Panc1 (cell line): ENCODE measurements around the gene SLC6A12.

Source experiments
- POLR2AphosphoS5 ChIP-seq: IDR thresholded peaks from 2 replicates; pipeline ENCODE4 v1.6.1; 2012; ENCODE audit warnings: mild to moderate bottlenecking, low read depth, low read length, moderate library complexity
- SIN3A ChIP-seq: IDR thresholded peaks from 2 replicates; pipeline ENCODE4 v1.6.1; 2012; ENCODE audit warnings: low read depth, mild to moderate bottlenecking, low read length, moderate library complexity, borderline replicate concordance; ENCODE audit not compliant: insufficient read depth
- TF ChIP-seq, protein P1 (sequence below): fragments of 450-650 bp; IDR thresholded peaks from 2 replicates; pipeline ENCODE4 v1.5.1; 2017; ENCODE audit warnings: mild to moderate bottlenecking
- TF ChIP-seq, protein P2 (sequence below), 2 experiments: IDR thresholded peaks; 2 replicates each; pipeline ENCODE4 v1.6.1; 2011 to 2012; ENCODE audit warnings: low read depth in 2 of 2, control low read depth in 1 of 2, low read length in 1 of 2, mild to moderate bottlenecking in 1 of 2, moderate library complexity in 1 of 2; ENCODE audit not compliant: insufficient read depth in 1 of 2

DNA sequence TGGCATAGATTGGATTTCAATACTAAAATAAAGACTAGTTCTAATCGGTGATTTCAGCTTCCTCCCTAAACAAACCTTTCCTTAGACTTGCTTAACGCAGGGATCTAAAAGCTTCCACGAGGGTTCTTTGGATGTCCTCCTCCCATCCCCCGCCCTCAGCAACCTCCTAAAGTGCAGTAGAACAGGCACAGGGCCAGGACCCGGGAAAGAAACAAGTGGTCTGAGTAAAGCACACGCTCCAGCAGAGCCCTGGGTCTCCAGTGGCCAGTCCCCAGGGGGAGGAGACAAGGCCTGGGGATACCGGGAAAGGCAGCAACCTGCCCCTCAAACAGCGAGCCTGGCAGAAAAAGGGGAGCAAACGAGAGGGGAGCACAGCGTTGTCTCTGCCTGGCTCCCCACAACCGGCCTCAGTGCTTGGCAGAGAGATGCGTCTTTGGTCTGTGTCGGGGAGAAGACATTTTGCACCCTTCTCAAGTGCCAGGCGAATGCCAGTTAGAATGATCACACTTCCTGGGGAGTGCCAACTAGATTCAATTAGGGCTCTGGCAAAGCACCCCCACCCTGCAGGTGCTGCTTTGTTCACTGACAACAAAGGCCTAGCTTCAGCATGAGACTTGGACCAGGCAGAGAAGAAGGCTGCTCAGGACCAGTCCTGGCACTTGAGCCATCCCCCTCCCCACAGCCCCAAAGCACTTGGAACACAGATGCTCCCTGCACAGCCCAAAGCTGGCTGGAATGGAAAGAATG lies 17.1 kb upstream of the SLC6A12 start:
- TF ChIP-seq, protein P1, sequence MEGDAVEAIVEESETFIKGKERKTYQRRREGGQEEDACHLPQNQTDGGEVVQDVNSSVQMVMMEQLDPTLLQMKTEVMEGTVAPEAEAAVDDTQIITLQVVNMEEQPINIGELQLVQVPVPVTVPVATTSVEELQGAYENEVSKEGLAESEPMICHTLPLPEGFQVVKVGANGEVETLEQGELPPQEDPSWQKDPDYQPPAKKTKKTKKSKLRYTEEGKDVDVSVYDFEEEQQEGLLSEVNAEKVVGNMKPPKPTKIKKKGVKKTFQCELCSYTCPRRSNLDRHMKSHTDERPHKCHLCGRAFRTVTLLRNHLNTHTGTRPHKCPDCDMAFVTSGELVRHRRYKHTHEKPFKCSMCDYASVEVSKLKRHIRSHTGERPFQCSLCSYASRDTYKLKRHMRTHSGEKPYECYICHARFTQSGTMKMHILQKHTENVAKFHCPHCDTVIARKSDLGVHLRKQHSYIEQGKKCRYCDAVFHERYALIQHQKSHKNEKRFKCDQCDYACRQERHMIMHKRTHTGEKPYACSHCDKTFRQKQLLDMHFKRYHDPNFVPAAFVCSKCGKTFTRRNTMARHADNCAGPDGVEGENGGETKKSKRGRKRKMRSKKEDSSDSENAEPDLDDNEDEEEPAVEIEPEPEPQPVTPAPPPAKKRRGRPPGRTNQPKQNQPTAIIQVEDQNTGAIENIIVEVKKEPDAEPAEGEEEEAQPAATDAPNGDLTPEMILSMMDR: no peak
- TF ChIP-seq POLR2AphosphoS5 (no peak), SIN3A (no peak)
- TF ChIP-seq, protein P2, sequence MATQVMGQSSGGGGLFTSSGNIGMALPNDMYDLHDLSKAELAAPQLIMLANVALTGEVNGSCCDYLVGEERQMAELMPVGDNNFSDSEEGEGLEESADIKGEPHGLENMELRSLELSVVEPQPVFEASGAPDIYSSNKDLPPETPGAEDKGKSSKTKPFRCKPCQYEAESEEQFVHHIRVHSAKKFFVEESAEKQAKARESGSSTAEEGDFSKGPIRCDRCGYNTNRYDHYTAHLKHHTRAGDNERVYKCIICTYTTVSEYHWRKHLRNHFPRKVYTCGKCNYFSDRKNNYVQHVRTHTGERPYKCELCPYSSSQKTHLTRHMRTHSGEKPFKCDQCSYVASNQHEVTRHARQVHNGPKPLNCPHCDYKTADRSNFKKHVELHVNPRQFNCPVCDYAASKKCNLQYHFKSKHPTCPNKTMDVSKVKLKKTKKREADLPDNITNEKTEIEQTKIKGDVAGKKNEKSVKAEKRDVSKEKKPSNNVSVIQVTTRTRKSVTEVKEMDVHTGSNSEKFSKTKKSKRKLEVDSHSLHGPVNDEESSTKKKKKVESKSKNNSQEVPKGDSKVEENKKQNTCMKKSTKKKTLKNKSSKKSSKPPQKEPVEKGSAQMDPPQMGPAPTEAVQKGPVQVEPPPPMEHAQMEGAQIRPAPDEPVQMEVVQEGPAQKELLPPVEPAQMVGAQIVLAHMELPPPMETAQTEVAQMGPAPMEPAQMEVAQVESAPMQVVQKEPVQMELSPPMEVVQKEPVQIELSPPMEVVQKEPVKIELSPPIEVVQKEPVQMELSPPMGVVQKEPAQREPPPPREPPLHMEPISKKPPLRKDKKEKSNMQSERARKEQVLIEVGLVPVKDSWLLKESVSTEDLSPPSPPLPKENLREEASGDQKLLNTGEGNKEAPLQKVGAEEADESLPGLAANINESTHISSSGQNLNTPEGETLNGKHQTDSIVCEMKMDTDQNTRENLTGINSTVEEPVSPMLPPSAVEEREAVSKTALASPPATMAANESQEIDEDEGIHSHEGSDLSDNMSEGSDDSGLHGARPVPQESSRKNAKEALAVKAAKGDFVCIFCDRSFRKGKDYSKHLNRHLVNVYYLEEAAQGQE (IDR thresholded peaks at IDR 0.05; ENCODE audit: insufficient read depth in 1 of 2, low read depth in 2 of 2, low read length in 1 of 2): no peak
